Activated CD4-positive, alpha-beta T cell treated with anti-CD3 and anti-CD28 coated beads, Interleukin-2, Interleukin-4, amounts not matched to agents 100 ng/mL and 50 ng/mL, durations not matched to agents 16 hours and 8 hours (primary cell): ENCODE measurements around the gene RPGRIP1L.
"Not testable (repeated sequence)": the region's sequence is repeated elsewhere in the genome, so short reads cannot be mapped to it uniquely, and the experiment has no call there.

ENCODE experiments used
- DNase-seq: peaks from one replicate; pipeline ENCODE4 v3.0.0-alpha.2; 2020; ENCODE audit warnings: low spot score

The RPGRIP1L gene

DNA sequence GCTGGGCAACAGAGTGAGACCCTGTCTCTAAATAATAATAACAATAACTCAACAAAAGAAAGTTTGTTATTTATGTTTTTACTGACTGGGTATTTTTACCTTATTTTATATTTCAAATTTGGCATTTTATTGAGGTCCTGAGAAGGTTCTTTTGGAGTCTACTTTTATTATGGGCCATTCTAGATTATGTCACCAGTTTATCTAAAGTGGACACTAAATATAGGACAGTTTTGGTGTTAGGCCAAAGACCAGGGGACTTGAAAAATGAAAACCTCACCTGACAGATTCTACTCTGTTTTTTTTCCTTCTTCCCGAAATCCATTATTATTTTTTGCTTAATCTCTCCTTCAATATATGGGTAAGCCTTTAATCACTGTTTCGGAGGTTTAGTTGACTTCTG lies 8.4 kb upstream of the RPGRIP1L start:
- no peak for DNase-seq

- no peak for DNase-seq
These were observed 7.7 kb upstream of the RPGRIP1L start for GRCh38 chr16:53711390-53711789.

DNA sequence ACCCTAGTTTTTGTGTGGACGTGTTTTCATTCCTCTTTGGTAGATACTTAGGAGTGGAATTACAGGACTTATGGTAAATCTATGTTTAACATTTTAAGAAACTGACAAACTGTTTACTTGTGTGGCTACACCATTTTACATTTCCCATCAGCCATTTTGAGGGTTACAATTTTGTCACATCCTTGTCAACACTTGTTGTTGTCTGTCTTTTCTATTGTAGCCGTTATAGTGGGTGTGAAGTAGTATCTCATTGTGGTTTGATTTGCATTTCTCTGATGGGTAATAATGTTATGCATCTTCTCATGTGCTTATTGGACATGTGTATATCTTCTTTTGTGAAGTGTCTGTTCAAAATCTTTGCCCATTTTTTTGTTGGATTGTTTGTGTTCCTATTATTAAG lies 4.8 kb upstream of the RPGRIP1L start:
- DNase-seq: no peak

DNA sequence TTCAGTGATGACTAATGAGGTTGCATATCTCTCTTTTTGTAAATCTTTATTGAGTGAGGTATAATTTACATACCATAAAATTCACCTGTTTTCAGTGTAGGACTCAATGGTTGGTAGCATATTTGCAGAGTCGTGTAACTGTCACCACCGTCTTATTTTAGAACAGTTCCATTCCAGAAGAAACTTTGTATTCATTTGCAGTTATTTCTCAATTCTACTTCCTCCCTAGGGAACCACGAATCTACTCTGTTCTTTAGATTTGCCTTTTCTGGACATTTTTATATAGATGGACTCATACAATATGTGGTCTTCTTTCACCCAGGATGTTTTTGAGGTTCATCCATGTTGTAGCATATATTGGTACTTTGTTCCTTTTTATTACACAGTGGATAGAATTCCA lies 4.0 kb upstream of the RPGRIP1L start:
- DNase-seq: no peak

DNA sequence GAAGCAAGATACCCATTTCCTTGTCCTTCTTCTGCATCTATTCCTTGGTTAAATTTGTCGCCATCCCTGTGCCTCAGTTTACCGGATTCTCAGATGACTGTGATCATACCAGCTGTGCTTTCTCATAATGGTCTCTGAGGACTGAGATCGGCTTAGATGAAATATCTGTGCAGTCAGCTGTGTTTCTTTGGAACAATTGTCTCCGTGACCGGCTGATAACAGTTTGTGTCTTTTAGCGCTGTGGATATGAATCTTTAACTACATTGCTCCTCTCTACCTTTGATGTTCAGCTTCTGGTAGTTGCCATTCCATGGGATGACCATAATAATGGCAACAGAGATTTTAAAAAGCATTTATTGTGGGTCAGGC lies 770 bp upstream of the RPGRIP1L start:
- DNase-seq: no peak

GRCh38 chr16:53698271-53698670 lies 5.4 kb downstream of the RPGRIP1L start:
- DNase-seq: not testable (repeated sequence)

DNA sequence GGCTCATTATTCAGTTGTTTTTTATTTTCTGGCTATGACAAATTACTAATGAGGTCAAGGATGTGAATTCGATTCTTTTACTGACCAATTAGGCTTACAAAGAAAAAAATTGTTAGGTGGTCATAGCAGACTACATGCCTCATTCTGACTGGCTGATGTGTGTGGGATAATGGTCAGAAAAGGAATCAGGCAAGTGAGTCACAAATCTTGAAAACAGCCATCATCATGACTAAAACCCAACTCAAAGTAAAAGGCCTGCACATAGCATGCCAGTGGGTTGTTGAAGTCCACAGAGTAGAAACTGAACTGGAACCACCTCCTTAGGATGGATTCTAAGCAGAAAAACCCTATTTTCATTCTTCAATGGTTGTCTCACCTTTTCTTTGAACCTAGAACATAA lies 8.6 kb downstream of the RPGRIP1L start:
- no peak for DNase-seq

GRCh38 chr16:53693320-53693719 lies 10.3 kb downstream of the RPGRIP1L start:
- no peak for DNase-seq

GRCh38 chr16:53692146-53692545 lies 11.5 kb downstream of the RPGRIP1L start:
- no peak for DNase-seq

DNA sequence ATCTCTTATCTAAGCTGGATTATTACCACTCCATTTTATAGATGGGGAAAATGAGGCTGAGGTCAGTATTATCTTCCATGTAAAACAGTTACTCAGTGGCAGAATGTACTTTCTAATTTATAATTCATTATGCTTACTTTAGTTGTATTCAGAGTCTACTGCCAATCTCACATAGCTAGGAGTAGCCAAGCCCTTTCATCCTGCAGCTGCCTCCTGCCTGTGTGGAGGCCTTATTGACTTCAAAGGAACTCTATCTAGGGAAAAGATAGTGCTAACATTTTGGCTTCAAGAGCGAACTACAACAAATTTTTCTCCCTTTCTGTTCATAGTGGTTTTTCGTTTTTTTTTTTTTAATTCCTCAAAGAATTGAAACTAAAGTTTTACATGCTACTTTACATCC lies 12.9 kb downstream of the RPGRIP1L start:
- DNase-seq: no peak

- DNase-seq: no peak
These were observed 14.0 kb downstream of the RPGRIP1L start for GRCh38 chr16:53689636-53690035.

DNA sequence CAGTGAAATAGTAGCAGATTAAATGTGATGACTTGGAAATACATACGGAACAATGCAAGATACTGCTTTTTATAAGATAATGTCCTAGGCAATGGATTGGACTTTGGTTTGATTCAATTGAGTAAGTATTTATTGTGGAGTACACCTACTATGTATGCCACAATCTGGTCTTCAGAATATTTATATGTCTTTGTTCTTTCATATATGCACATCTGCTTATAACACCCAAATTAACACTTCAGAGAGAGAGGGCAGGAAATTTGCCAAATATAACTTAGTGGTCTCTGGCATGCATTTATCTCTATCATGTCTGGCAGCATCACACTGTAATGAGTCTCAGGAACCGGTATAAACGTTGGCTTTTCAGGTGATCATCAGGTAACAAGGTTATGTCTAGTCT lies 16.9 kb downstream of the RPGRIP1L start:
- no peak for DNase-seq

DNA sequence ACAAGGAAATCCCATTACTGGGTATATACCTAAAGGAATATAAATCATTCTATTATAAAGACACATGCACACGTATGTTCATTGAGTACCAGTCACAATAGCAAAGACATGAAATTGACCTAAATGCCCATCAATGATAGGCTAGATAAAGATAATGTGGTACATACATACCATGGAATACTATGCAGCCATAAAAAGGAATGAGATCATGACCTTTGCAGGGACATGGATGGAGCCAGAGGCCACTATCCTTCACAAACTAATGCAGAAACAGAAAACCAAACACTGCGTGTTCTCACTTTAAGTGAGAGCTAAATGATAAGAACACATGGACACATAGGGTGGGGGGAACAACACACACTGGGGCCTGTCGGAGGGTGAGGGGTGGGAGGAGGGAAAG lies 18.3 kb downstream of the RPGRIP1L start:
- DNase-seq: not testable (repeated sequence)

GRCh38 chr16:53681354-53681753 lies 22.3 kb downstream of the RPGRIP1L start:
- no peak for DNase-seq

GRCh38 chr16:53680756-53681155 lies 22.9 kb downstream of the RPGRIP1L start:
- no peak for DNase-seq

- DNase-seq: no peak
These were observed 24.8 kb downstream of the RPGRIP1L start for GRCh38 chr16:53678756-53679343.

GRCh38 chr16:53678155-53678554 lies 25.5 kb downstream of the RPGRIP1L start:
- DNase-seq: no peak

DNA sequence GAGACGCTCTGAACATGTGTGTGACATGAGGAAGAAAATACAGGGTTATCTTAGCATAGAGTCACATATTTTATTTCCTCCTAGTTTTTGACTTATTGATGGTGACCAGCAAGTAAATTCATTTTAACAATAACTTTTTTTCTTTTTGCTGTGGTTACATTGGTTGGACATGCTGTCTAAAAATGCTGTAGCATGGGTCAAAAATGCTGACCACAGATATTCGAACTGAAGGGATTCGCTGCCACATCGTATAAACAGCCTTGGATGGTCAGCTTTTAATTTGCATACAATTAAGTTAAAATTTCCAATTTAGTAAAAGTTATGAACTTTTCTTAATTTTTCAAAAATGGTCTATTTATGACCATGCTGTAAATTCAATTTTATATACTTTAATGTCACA lies 30.5 kb downstream of the RPGRIP1L start:
- DNase-seq: no peak

DNA sequence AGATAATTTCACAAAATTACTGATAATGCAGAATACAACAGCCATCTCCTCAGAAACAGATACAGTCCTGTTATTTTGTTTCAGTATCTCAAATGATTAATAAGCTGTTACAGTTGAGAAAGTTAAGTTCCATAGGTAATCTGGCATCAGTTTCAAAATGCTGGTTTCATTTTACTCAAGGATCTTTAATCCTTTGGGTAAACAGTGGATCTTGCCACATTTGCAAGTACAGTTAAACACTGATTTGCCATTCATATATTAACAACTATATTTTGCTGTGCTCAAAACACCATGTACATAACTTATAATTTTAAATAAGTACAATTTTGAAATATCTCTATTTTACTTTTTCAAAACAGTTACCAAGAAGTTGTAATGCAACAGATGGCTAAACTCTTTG lies 31.2 kb downstream of the RPGRIP1L start:
- no peak for DNase-seq

GRCh38 chr16:53668869-53669268 lies 34.8 kb downstream of the RPGRIP1L start:
- DNase-seq: peak; percentile 1

DNA sequence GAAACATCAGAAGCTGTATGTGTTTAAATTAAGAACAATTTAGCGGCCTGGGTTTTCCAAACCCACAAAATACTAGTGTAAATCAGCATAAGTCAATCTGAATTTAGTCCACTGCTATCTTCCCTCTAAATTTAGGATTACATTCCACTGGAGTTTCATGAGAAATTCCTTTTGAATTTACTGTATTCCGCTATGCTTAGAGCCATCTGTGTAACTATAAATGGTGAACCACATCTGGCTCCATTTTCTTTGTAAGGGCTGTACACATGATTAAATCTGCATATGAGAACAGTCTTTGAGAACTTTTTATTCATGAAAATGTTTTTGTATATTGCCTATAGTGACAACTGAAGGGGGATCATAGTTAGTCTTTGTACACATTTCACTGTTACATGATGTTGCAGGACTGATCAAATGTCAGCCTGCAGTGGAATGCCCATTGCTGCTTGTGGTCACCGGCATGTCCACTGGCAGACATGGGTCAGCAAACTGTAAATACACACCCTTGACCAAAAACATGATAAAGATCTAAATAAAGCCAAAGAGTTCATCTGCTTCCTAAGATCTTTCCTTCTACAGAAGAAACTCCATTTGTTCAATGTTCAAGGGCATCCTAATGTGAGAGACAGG lies 36.8 kb downstream of the RPGRIP1L start:
- no peak for DNase-seq

DNA sequence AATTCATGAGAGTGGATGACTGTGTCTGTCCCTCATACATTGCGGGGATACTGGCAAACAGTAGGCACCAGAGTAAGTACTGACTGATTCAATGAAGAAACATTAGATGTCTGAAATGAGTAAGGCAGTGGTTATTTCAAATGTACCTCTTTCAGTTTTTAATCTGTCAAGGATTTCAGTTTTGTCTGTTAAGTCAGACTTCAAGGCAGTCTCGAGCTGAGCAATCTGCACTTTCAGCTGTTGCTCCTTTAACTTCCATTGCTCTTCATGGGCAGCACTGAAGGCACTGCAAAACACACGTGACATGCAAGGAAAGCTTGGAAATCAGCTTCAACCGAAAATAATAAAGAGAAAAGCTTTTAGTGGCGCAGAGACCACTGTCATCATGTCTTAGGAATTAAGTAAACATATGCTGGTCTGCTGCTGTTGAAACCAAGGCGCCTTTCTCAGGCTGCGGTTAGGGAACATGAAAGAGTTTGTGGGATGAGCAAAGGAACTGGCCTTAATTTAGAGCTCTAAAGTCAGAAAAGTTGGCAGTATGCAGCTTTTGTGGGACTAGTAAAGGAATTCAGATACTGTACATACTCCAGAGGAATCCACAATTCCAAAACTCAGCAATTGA lies 38.8 kb downstream of the RPGRIP1L start:
- DNase-seq: peak; percentile 82

DNA sequence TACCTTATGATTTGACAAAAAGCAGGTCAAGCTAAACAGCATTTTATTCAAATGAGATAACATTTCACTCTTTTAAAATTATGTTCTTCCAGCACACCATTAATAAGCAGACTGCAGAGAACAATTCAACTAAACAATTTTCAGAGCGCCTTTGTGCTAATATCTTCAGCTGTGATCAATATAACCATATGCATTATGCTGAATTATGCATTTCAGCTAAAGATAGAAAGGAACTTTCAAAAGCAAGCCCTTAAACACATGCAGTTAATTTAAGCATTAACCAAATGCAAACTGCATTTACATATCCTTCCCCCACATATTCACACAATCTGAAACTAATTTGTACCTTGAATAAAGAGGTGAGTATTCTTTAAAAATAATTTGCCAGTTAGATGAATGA lies 41.6 kb downstream of the RPGRIP1L start:
- no peak for DNase-seq

- DNase-seq: no peak
These were observed 48.7 kb downstream of the RPGRIP1L start for GRCh38 chr16:53654946-53655345.
